ENCODE results near the gene GOLPH3. TPM values are rescaled to one million over a fixed set of nuclear protein-coding genes. Genes with fewer than 3 reads are reported as not detected.

The GOLPH3 gene
- total and polyA plus RNA-seq, 9 donors = 54.2 to 88.9 (median 80.2) TPM

- no peaks in the 10 kb centered on the region for H3K27me3 ChIP-seq
- H3K4me1 ChIP-seq (ENCODE audit: insufficient read depth) = peaks cover 13% of the 10 kb centered on the region
- 87 to 95% (median 90%) methylated on average over 1 of the region's 1 CpG for WGBS, 3 donors
- no peak overlapping the region for H3K4me3 ChIP-seq
- no peak overlapping the region for H3K27ac ChIP-seq
- intact Hi-C loops (cut with DNase I) = no loop called here
- H3K36me3 ChIP-seq = no peaks in the 10 kb centered on the region
- no peak for DNase-seq
- TF ChIP-seq EP300 (IDR thresholded peaks at IDR 0.05) = no peak
- TF ChIP-seq POLR2A (IDR thresholded peaks at IDR 0.05) = no peak
- no peak for TF ChIP-seq CTCF (IDR thresholded peaks at IDR 0.05)
- H3K9me3 ChIP-seq = no peaks in the 10 kb centered on the region
These were observed 23.8 kb downstream of the GOLPH3 start for GRCh38 chr5:32150366-32150765.

DNA sequence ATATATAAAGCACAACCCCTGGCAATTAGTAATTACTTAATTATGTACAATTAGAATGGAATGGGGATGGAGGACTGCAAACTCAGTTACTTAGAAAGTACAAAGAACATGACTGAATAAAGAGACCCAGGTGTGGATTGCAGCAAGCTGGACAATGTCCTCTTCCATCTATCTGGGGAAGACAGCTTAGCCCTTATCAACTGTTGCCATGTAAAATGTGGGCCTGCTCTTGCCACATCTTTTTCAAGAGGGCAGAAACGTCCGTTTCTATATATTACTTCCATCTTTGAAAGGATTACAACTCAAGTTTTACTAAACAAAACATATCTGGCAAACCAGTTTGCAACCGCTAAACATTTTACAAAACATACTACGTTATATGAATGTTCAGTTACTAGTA lies 26.2 kb downstream of the GOLPH3 start:
- no peaks in the 10 kb centered on the region for H3K27me3 ChIP-seq
- no peak for TF ChIP-seq POLR2A (IDR thresholded peaks at IDR 0.05)
- no peak for TF ChIP-seq EP300 (IDR thresholded peaks at IDR 0.05)
- TF ChIP-seq CTCF (IDR thresholded peaks at IDR 0.05) = no peak
- no peaks in the 10 kb centered on the region for H3K9me3 ChIP-seq
- H3K36me3 ChIP-seq = no peaks in the 10 kb centered on the region
- DNase-seq = no peak
- intact Hi-C loops (cut with DNase I) = no loop called here
- WGBS, 3 donors = 90 to 93% (median 92%) methylated on average over 4 of the region's 4 CpGs
- no peak overlapping the region for H3K4me3 ChIP-seq
- no peak overlapping the region for H3K27ac ChIP-seq
- H3K4me1 ChIP-seq (ENCODE audit: insufficient read depth) = peaks cover 17% of the 10 kb centered on the region

DNA sequence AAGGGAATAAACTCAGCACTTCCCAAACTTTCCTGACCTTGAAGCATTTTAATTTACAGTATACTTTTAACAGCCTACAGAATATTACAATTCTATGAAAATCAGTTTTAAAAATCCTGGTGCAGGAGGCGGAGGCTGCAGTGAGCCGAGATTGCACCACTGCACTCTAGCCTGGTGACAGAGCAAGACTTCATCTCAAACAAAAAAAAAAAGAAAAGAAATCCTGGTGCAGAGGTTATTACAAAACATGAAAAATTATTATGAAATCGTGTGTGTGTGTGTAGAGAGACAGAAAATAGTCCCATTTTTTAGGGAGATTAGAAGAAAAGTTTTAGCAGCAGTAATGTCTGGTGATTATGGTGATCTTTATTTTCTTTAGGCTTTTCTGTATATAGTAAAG lies 26.9 kb downstream of the GOLPH3 start:
- H3K36me3 ChIP-seq = no peaks in the 10 kb centered on the region
- H3K27me3 ChIP-seq = no peaks in the 10 kb centered on the region
- H3K4me3 ChIP-seq = no peak overlapping the region
- DNase-seq = no peak
- no peak for TF ChIP-seq CTCF (IDR thresholded peaks at IDR 0.05)
- no peak for TF ChIP-seq POLR2A (IDR thresholded peaks at IDR 0.05)
- TF ChIP-seq EP300 (IDR thresholded peaks at IDR 0.05) = no peak
- no peaks in the 10 kb centered on the region for H3K9me3 ChIP-seq
- intact Hi-C loops (cut with DNase I) = no loop called here
- WGBS, 3 donors = 54 to 70% (median 54%) methylated on average over 3 of the region's 3 CpGs
- H3K27ac ChIP-seq = no peak overlapping the region
- peaks cover 14% of the 10 kb centered on the region for H3K4me1 ChIP-seq (ENCODE audit: insufficient read depth)

GRCh38 chr5:32145378-32145777 lies 28.7 kb downstream of the GOLPH3 start:
- peaks cover 12% of the 10 kb centered on the region for H3K4me1 ChIP-seq (ENCODE audit: insufficient read depth)
- no peaks in the 10 kb centered on the region for H3K9me3 ChIP-seq
- H3K27me3 ChIP-seq = no peaks in the 10 kb centered on the region
- H3K36me3 ChIP-seq = no peaks in the 10 kb centered on the region
- DNase-seq = no peak
- H3K4me3 ChIP-seq = no peak overlapping the region
- WGBS, 3 donors = 30 to 76% (median 72%) methylated on average over 2 of the region's 2 CpGs
- no peak overlapping the region for H3K27ac ChIP-seq
- no peak for TF ChIP-seq POLR2A (IDR thresholded peaks at IDR 0.05)
- no peak for TF ChIP-seq EP300 (IDR thresholded peaks at IDR 0.05)
- no peak for TF ChIP-seq CTCF (IDR thresholded peaks at IDR 0.05)
- intact Hi-C loops (cut with DNase I) = no loop called here

Data from ovary (tissue), 9 donors.